GM12878 (cell line): ENCODE results near the gene PGRMC2.

Source experiments
- CBX3 ChIP-seq: fragments of 200-600 bp; sonication (generic); IDR thresholded peaks from 2 replicates; pipeline ENCODE4 v1.6.1; 2016; ENCODE audit warnings: low read depth, borderline replicate concordance
- EZH2 ChIP-seq: IDR thresholded peaks from 2 replicates; pipeline ENCODE4 v1.6.1; 2012; ENCODE audit warnings: low read depth, mild to moderate bottlenecking, control low read depth, inconsistent platforms, low read length, borderline replicate concordance; ENCODE audit not compliant: control insufficient read depth
- HDAC6 ChIP-seq: fragments of 200-600 bp; sonication (generic); IDR thresholded peaks from one replicate; pipeline ENCODE4 v1.8.0; 2017; ENCODE audit warnings: antibody characterized with exemption; ENCODE audit not compliant: unreplicated experiment
- JUND ChIP-seq: IDR thresholded peaks from 2 replicates; pipeline ENCODE4 v1.6.1; 2012; ENCODE audit warnings: low read depth, mild to moderate bottlenecking, low read length, improper control_type of control experiment, moderate library complexity
- NBN ChIP-seq: fragments of 450-650 bp; IDR thresholded peaks from 2 replicates; pipeline ENCODE4 v1.6.1; 2016
- SREBF2 ChIP-seq: IDR thresholded peaks from 2 replicates; pipeline ENCODE4 v1.6.1; 2012; ENCODE audit warnings: mild to moderate bottlenecking, low read length
- TCF7 ChIP-seq: IDR thresholded peaks from 2 replicates; pipeline ENCODE4 v1.6.1; 2014; ENCODE audit warnings: antibody characterized with exemption, borderline replicate concordance
- TF ChIP-seq, protein P1 (sequence below), 3 experiments: IDR thresholded peaks in 2 of 3; conservative IDR thresholded peaks in 1 of 3; 2 replicates each; pipeline ENCODE4 v1.5.1; 2011; ENCODE audit warnings: low read depth in 3 of 3, low read length in 3 of 3, mild to moderate bottlenecking in 3 of 3, control low read depth in 2 of 3, moderate library complexity in 2 of 3, inconsistent platforms in 1 of 3, mixed read lengths in 1 of 3; ENCODE audit not compliant: control insufficient read depth in 2 of 3, insufficient read depth in 1 of 3; ENCODE audit errors: extremely low read depth in 1 of 3
- TF ChIP-seq, protein P2 (sequence below): fragments of 450-650 bp; formaldehyde crosslinking; IDR thresholded peaks from 2 replicates; pipeline ENCODE4 v1.4.0; 2020; ENCODE audit warnings: mild to moderate bottlenecking, moderate library complexity
- TF ChIP-seq, protein P3 (sequence below): fragments of 450-650 bp; IDR thresholded peaks from 2 replicates; pipeline ENCODE4 v1.6.1; 2016; ENCODE audit warnings: mild to moderate bottlenecking

DNA sequence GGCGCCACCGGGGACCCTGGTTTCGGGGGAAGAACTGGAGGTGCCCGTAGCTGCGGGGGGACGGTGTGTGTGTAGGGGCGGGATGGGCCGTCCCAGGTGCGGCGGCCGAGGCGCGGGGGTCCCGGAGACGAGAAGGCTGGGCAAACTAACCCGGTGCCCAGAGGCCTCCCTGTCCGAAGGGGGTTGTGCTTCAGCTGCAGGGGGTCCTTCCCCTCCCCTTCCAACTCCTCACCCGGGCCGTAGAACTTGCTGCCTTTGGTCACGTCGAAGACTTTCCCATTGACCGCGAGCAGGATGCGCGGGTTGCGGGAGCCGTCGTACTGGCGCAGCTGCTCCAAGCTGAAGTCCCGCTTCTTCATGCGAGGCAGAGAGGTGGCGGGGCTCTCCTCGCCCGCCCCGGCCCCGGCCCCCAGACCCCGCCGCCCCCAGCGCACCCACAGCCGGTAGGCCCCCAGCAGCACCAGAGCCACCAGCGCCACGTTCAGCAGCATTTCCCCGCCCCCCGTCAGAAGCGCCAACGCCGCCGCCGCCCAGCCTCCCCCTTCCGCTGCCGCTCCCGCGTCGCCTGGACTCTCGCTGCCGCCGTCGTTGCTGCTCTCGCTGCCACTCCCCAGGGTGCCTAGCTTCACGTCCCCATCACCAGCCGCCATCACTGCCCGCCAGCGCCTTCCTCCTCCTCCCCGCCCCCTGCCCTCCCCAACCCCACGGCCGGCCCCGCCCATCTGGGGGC lies at the start of gene PGRMC2:
- TF ChIP-seq, protein P1, sequence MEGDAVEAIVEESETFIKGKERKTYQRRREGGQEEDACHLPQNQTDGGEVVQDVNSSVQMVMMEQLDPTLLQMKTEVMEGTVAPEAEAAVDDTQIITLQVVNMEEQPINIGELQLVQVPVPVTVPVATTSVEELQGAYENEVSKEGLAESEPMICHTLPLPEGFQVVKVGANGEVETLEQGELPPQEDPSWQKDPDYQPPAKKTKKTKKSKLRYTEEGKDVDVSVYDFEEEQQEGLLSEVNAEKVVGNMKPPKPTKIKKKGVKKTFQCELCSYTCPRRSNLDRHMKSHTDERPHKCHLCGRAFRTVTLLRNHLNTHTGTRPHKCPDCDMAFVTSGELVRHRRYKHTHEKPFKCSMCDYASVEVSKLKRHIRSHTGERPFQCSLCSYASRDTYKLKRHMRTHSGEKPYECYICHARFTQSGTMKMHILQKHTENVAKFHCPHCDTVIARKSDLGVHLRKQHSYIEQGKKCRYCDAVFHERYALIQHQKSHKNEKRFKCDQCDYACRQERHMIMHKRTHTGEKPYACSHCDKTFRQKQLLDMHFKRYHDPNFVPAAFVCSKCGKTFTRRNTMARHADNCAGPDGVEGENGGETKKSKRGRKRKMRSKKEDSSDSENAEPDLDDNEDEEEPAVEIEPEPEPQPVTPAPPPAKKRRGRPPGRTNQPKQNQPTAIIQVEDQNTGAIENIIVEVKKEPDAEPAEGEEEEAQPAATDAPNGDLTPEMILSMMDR (IDR thresholded peaks at IDR 0.05 in 2 of 3, conservative IDR thresholded peaks at IDR 0.05 in 1 of 3; ENCODE audit: control insufficient read depth in 2 of 3, extremely low read depth in 1 of 3, insufficient read depth in 1 of 3, low read depth in 3 of 3, low read length in 3 of 3), result no peak
- TF ChIP-seq, protein P2, sequence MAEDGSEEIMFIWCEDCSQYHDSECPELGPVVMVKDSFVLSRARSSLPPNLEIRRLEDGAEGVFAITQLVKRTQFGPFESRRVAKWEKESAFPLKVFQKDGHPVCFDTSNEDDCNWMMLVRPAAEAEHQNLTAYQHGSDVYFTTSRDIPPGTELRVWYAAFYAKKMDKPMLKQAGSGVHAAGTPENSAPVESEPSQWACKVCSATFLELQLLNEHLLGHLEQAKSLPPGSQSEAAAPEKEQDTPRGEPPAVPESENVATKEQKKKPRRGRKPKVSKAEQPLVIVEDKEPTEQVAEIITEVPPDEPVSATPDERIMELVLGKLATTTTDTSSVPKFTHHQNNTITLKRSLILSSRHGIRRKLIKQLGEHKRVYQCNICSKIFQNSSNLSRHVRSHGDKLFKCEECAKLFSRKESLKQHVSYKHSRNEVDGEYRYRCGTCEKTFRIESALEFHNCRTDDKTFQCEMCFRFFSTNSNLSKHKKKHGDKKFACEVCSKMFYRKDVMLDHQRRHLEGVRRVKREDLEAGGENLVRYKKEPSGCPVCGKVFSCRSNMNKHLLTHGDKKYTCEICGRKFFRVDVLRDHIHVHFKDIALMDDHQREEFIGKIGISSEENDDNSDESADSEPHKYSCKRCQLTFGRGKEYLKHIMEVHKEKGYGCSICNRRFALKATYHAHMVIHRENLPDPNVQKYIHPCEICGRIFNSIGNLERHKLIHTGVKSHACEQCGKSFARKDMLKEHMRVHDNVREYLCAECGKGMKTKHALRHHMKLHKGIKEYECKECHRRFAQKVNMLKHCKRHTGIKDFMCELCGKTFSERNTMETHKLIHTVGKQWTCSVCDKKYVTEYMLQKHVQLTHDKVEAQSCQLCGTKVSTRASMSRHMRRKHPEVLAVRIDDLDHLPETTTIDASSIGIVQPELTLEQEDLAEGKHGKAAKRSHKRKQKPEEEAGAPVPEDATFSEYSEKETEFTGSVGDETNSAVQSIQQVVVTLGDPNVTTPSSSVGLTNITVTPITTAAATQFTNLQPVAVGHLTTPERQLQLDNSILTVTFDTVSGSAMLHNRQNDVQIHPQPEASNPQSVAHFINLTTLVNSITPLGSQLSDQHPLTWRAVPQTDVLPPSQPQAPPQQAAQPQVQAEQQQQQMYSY, result no peak
- no peak for TF ChIP-seq HDAC6
- no peak for TF ChIP-seq TCF7
- no peak for TF ChIP-seq CBX3
- TF ChIP-seq SREBF2, result no peak
- TF ChIP-seq EZH2, result no peak
- TF ChIP-seq, protein P3, sequence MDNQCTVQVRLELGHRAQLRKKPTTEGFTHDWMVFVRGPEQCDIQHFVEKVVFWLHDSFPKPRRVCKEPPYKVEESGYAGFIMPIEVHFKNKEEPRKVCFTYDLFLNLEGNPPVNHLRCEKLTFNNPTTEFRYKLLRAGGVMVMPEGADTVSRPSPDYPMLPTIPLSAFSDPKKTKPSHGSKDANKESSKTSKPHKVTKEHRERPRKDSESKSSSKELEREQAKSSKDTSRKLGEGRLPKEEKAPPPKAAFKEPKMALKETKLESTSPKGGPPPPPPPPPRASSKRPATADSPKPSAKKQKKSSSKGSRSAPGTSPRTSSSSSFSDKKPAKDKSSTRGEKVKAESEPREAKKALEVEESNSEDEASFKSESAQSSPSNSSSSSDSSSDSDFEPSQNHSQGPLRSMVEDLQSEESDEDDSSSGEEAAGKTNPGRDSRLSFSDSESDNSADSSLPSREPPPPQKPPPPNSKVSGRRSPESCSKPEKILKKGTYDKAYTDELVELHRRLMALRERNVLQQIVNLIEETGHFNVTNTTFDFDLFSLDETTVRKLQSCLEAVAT, result no peak
- no peak for TF ChIP-seq JUND
- TF ChIP-seq NBN, result no peak
